ENCODE data around the gene TFB1M.

Gene TFB1M

DNA sequence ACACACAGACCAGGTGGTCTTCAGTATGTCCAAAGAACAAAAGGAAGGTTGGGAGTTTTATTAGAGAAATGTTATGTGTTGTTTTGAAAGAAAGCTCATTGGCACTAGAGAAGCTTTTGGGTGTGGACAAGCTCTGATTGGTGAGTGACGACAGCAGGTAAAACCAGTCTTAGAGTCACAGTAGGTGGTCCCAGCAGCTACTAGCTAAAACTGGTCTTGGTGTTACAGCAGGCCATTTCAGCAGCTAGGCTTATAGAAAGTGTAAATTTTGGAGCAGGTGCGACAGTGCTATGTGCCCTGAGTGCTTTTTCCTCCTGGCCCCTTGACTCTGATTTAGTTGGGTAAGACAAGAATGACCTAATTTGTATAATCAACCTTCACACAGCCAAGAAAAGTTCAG is 46.9 kb downstream of the TFB1M start:
- ChIA-PET POLR2A (no interaction called here), CTCF (interaction anchor here (0.6 to 2.9 kb wide), 11 partner anchors 9 to 509 kb away, joined by 3 to 19 read pairs (median 4); no protein-coding TSS in a partner anchor)
- no peaks in the 10 kb centered on the region for H3K9me3 ChIP-seq (ENCODE audit: control insufficient read depth, insufficient read depth, low read depth, low read length)

DNA sequence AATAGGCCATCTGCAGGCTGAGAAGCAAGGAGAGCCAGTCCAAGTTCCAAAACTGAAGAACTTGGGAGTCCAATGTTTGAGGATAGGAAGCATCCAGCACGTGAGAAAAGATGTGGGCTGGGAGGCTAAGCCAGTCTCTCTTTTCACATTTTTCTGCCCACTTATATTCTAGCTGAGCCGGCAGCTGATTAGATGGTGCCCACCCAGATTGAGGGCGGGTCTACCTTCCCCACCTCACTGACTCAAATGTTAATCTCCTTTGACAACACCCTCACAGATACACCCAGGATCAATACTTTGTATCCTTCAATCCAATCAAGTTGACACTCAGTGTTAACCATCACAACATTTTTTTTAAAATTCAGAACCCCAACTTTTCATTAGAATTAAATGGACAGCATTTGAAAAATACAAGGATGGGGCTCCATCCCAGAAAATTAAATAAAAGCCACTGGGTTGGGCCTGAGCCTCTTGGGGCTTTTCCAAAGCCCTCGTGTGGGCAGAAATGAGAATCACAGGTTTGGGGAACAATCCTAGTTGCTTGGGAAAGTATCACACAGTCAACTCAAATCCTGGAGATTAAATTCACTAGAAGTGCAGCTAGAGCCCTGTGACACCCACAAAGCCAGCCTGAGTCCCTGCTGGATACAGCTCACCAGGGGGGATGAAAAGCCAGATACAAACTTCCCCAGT is 48.3 kb downstream of the TFB1M start:
- peaks cover 0 to 43% of the 10 kb centered on the region in 2 experiments; a peak in 2 of 3 replicates for H3K36me3 ChIP-seq (ENCODE audit: control insufficient read depth in 2 of 2, insufficient read depth in 1 of 2, low read length in 2 of 2)
- ChIA-PET POLR2A (no interaction called here), CTCF (interaction anchor here (0.7 kb wide), 1 partner anchor 55 kb away, joined by 3 read pairs; no protein-coding TSS in a partner anchor)
- H3K4me1 ChIP-seq (ENCODE audit: control insufficient read depth, insufficient read depth, low read length), result no peaks in the 10 kb centered on the region
- TF ChIP-seq ZNF10 (tag by site-specific recombination; IDR thresholded peaks at IDR 0.05), result peak; percentile 82
- no peak for TF ChIP-seq ZNF549 (tag by site-specific recombination; IDR thresholded peaks at IDR 0.05)
- TF ChIP-seq ZNF596 (tag by site-specific recombination; IDR thresholded peaks at IDR 0.05), result no peak
- no peak overlapping the region for H3K27ac ChIP-seq (ENCODE audit: extremely low read depth, low read depth, low read length)
- H3K4me3 ChIP-seq (ENCODE audit: low read depth, low read length), result no peak overlapping the region
- no peaks in the 10 kb centered on the region for H3K9me3 ChIP-seq (ENCODE audit: control insufficient read depth, insufficient read depth, low read depth, low read length)

More for the DNA sequence above, 46.9 kb downstream of the TFB1M start:
- Histone ChIP-seq H3K4me1 (ENCODE audit: control insufficient read depth, insufficient read depth, low read length) (no peaks in the 10 kb centered on the region), H3K36me3 (ENCODE audit: control insufficient read depth in 2 of 2, insufficient read depth in 1 of 2, low read length in 2 of 2) (peaks cover 0 to 34% of the 10 kb centered on the region in 2 experiments; a peak in 2 of 3 replicates), H3K27ac (ENCODE audit: extremely low read depth, low read depth, low read length) (no peak overlapping the region), H3K4me3 (ENCODE audit: low read depth, low read length) (no peak overlapping the region)
- no peak for TF ChIP-seq ZNF549 (tag by site-specific recombination; IDR thresholded peaks at IDR 0.05)
- TF ChIP-seq ZIC2 (tag by site-specific recombination; IDR thresholded peaks at IDR 0.05), result no peak
- TF ChIP-seq ZNF530 (tag by site-specific recombination; IDR thresholded peaks at IDR 0.05; ENCODE audit: low read depth), result no peak
- no peak for TF ChIP-seq ZNF239 (tag by site-specific recombination; IDR thresholded peaks at IDR 0.05)
- TF ChIP-seq ZNF155 (tag by site-specific recombination; IDR thresholded peaks at IDR 0.05), result no peak
- TF ChIP-seq, protein P1, sequence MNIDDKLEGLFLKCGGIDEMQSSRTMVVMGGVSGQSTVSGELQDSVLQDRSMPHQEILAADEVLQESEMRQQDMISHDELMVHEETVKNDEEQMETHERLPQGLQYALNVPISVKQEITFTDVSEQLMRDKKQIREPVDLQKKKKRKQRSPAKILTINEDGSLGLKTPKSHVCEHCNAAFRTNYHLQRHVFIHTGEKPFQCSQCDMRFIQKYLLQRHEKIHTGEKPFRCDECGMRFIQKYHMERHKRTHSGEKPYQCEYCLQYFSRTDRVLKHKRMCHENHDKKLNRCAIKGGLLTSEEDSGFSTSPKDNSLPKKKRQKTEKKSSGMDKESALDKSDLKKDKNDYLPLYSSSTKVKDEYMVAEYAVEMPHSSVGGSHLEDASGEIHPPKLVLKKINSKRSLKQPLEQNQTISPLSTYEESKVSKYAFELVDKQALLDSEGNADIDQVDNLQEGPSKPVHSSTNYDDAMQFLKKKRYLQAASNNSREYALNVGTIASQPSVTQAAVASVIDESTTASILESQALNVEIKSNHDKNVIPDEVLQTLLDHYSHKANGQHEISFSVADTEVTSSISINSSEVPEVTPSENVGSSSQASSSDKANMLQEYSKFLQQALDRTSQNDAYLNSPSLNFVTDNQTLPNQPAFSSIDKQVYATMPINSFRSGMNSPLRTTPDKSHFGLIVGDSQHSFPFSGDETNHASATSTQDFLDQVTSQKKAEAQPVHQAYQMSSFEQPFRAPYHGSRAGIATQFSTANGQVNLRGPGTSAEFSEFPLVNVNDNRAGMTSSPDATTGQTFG (tag by site-specific recombination; IDR thresholded peaks at IDR 0.05; ENCODE audit: borderline replicate concordance), result no peak
- TF ChIP-seq ZNF660 (tag by site-specific recombination; IDR thresholded peaks at IDR 0.05), result no peak
- no peak for TF ChIP-seq GLI2 (tag by site-specific recombination; IDR thresholded peaks at IDR 0.05; ENCODE audit: borderline replicate concordance, low read depth)
- TF ChIP-seq ZNF558 (tag by site-specific recombination; IDR thresholded peaks at IDR 0.05), result no peak
- TF ChIP-seq ZBTB7A (tag by site-specific recombination; IDR thresholded peaks at IDR 0.05; ENCODE audit: low read depth), result no peak
- TF ChIP-seq KLF16 (tag by site-specific recombination; IDR thresholded peaks at IDR 0.05), result no peak
- TF ChIP-seq BCL11B (tag by site-specific recombination; IDR thresholded peaks at IDR 0.05; ENCODE audit: low read depth), result no peak
- TF ChIP-seq MZF1 (tag by site-specific recombination; IDR thresholded peaks at IDR 0.05; ENCODE audit: borderline replicate concordance), result no peak
- TF ChIP-seq EGR2 (tag by site-specific recombination; IDR thresholded peaks at IDR 0.05; ENCODE audit: low read depth), result no peak
- TF ChIP-seq ZEB2 (tag by site-specific recombination; IDR thresholded peaks at IDR 0.05), result no peak
- TF ChIP-seq, protein P2, sequence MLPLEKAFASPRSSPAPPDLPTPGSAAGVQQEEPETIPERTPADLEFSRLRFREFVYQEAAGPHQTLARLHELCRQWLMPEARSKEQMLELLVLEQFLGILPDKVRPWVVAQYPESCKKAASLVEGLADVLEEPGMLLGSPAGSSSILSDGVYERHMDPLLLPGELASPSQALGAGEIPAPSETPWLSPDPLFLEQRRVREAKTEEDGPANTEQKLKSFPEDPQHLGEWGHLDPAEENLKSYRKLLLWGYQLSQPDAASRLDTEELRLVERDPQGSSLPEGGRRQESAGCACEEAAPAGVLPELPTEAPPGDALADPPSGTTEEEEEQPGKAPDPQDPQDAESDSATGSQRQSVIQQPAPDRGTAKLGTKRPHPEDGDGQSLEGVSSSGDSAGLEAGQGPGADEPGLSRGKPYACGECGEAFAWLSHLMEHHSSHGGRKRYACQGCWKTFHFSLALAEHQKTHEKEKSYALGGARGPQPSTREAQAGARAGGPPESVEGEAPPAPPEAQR (tag by site-specific recombination; IDR thresholded peaks at IDR 0.05), result no peak
- no peak for TF ChIP-seq ZNF157 (tag by site-specific recombination; IDR thresholded peaks at IDR 0.05)
- TF ChIP-seq ZNF248 (tag by site-specific recombination; IDR thresholded peaks at IDR 0.05), result no peak
